GM20431 (cell line): ENCODE results near the gene TESMIN.

ENCODE experiments used
- in situ Hi-C: fragments of 300-500 bp; cut with MseI, MboI; formaldehyde crosslinking; loops from one replicate; pipeline ENCODE4 v1.15.0; 2020; ENCODE audit warnings: low sequenced_read_pairs; ENCODE audit not compliant: unreplicated experiment

The TESMIN gene

DNA sequence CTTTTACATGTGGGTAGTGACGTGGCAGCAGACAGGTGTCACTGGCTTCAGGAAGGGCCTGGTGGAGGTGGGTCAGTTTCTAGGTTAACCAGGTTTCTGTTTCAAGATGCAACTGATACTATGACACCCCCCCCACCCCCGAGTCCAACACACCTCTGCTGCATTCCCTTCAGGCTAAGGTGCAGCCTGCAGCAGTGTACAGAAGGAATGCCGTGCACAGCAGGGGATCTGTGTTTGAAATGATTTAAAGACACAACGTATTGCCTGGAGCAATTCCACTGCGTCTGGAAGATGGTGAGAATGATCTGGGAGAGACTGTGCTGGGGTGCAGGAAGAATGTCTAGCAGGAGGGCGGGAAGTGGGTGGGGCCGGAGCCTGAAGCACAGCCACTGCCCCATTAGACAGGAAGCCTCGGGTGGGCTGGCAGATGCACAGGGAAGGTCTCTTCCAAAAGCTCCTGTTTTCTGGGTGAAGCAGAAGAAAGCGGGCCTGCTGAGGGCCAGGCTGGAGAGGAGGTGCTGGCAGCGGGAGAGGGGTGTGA, 11.9 kb upstream of the TESMIN start:
- in situ Hi-C loops: no loop called here

DNA sequence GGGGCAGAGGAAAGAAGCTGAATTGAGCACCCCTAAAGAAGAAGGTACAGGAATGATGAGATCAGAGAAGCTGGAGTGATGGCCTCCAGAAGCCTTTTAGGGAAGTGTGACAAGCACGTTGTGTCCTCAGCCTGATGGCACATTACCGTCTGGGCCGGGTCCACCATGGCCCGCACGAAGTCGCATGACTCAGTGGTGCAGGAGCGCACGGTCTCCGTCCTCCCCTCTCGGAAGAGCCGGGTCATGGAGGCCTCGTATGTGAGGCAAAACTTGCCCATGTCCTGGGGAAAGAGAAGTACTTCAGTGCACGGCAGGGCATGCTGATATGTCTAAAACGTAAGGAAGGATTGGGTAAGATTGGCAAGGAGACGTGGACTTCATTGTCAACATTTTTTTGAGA, 11.2 kb upstream of the TESMIN start:
- in situ Hi-C loops: no loop called here

DNA sequence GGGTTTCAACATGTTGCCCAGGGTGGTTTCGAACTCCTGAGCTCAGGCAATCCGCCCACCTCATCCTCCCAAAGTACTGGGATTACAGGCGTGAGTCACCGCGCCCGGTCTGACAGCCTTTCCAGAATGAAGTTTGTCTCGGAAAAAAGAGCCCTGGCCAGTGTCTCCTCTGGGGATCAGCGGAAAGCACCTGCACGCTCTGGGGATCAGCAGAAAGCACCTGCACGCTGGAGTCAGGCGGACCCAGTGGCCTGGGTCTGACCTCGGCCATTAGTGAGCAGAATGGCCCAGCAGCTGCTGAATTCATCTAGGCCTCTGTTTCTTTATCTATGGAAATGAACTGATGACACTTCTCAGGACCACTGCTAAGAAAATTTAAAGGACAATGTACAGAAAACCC, 10.5 kb upstream of the TESMIN start:
- in situ Hi-C loops: no loop called here

DNA sequence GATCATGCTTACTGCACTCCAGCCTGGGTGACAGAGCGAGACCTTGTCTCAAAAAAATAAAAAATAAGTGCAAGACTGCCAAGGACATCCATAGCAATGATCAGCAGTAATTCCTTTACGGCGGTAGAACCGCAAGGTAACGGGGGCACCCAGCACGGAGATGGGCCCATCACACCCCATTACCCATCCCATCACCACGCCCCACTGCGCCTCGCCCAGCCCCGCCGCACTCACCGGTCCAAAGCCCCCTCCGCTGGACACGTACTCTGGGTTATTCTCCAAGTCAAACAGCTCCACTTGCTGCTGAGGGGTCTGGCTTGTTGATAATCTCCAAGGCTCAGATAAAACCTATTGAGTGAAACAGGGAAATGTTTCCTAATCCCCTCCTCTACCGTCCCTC, 8.7 kb upstream of the TESMIN start:
- in situ Hi-C loops: no loop called here

DNA sequence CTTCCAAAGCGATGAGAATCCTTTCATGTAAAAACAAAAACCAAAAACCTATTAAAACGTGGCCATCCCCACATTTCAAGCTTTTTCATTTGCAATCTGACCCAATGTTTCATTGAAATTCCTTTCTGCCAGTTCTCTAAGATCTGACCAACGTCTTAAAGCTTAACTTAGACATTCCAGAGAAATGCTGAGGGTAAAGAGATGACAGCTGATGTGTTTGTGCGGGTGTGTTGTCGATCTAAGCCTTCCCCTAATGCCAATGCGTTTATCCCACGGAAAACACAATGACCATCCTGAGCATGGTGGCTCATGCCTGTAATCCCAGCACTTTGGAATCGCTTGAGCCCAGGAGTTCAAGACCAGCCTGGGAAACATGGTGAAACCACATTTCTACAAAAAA, 6.4 kb upstream of the TESMIN start:
- in situ Hi-C loops: no loop called here

DNA sequence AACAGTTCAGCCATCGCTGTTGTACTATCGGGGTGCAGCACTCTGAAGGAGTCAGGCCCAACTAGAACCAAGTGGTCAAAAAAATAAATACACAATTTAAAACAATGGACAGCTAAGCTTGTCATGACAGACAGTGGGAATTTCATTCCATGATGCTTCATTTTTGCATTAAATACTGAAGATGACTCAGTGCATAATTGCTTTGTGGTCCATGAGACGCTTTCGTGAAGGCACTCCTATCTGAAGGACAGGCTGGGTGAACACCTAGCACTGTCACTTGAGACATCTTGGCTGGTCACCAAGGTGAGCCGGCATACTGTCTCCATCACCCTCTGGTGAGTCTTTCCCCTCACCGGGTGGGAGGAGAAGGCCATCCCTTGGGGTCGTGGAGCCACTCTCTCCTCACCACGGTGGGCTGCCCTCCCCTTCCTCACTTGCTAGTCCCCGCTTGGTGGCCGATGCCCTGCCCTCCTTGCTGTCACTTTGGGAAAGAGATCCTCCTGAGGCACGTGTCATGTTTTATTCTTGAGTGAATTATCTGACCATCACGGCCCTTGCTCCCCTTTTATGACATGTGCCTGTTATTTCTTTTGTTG, 4.9 kb upstream of the TESMIN start:
- in situ Hi-C loops: no loop called here

DNA sequence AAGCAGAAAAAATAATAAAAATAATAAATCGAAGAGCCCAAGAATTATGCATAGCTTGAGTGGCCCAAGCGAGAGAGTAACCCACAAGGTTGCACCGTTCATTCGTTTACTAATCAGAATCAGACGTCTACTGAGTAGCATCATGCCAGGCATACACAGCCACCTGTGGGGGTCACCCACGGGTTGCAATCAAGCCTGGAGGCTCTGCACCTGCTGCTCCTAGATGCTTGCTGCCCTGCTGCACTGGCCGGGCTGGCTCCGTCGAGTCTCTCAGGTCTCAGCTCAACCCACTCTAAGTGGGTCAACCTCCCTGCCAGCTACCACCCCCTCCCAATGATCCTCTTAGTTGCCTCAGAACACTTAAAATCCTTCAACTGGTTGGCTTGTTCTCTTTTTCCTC, 2.0 kb upstream of the TESMIN start:
- in situ Hi-C loops: no loop called here

DNA sequence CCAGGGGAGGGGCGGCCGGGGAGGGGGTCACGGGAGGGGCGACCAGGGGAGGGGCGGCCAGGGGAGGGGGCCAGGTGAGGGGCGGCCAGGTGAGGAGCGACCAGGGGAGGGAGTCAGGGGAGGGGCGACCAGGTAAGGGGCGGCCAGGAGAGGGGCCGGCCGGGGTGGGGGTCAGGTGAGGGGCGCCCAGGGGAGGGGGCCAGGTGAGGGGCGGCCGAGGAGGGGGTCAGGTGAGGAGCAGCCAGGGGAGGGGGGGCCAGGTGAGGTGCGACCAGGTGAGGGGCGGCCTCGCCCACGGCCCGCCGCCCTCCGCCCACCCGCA, 355 bp downstream of the TESMIN start:
- in situ Hi-C loops: no loop called here

DNA sequence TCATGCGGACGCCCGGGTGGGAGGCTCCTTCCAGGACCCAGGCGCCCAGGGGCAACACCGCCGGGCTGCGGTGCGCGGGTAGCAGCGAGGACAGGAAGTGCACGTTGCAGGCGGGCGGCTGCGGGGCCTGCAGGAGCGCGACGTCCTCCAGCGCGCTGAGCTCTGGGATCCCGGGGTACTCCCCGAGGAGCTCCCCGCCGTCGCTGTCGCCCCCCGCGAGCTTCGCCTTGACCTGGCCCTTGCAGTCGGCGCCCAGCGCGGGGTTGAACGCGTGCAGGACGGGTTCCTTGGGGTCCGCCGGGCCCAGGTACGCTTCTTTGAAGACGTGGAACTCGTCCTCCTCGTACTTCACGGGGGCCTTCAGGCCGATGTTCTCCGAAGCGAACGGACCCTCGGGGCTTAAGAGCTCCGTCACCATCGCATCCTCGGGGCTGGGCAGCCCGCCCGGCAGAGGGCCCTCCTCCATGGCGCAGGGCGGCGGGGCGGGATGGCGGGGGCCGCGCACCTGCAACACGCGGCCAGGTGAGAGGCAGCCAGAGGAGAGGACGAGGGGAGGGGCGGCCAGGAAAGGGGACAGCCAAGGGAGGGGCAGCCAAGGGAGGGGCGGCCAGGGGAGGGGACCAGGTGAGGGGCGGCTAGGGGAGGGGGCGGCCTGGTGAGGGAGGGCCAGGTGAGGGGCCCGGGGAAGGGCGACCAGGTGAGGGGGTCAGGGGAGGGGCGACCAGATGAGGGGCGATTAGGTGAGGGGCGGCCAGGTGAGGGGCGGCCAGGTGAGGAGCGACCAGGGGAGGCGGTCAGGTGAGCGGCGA, 921 bp downstream of the TESMIN start:
- in situ Hi-C loops: no loop called here

DNA sequence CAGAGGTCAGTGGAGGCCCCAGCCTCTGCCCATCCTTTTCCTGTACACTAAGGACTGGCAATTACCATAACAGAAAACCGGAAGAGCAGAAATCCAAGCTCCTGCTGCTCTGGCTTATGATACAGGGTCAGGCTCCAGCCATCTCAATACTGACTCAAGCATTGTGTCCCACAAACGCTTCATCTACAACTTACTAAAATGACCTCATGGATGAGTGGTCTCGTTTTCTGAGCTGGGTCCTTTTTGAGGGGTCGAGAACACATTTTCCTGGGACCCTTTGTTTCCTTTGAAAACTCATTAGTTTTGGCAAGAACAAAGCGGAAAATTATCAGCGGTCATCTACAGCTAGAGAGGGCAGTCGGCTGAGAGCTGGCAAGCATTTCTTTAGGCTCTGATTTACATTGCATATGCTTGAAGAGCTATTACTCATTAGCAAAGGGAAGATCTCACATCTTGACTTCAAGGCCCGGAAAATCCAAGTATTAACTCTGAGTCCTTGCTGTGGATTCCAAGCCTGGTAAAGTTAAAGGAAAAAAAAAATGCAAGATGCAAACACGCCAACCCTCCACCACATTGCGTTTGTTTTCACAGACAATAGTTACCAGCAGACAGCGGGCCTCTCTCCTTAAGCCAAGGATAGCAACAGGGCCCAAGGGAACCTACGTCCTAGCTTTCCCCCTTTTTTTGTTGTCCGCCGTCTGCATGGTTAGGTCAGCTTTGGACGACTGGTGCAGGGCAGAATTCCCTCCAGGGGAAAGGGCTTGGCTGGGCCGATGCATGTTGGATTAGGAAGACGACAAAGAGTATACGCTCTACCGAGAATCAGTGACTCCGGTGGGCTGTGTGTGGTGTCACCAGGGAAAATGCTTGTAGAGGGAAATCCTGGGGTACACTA, 1.8 kb downstream of the TESMIN start:
- in situ Hi-C loops: no loop called here

DNA sequence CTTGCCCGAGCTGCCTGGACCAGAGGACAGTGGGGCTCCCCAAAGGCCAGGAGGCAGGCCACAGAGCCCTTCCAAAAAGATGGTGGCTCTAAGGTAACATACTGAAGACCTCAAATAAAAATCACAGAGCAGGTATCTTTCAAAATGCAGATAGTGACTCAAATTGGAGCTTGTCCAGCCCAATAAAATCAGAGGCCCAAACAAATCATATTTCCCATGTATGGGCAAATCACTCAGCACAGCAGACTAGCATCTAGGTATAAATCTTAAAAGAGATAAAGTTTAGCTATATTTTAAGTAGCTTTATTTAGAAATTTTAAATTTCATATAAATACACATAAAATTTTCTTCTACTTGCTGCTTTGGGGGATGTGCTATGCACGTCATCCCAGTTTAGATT, 3.3 kb downstream of the TESMIN start:
- in situ Hi-C loops: no loop called here

DNA sequence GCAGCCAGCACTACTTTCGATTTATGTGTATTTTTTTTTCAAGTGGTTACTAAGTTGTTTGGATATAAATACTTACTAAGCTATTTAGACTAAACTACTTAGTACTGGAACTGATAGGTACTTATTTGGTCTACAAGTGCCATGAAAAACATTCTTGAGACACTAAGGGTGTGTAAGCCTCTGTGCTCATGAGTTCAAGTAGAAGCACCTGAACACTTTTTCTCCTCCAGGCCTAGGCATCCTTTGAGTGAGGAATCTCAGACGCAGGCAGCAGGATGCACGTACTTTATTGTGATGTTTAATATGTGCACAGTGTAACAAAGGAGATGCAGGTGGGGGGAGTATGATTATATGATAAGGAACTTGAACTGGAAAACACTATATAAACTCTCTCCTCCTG, 7.8 kb downstream of the TESMIN start:
- in situ Hi-C loops: no loop called here

DNA sequence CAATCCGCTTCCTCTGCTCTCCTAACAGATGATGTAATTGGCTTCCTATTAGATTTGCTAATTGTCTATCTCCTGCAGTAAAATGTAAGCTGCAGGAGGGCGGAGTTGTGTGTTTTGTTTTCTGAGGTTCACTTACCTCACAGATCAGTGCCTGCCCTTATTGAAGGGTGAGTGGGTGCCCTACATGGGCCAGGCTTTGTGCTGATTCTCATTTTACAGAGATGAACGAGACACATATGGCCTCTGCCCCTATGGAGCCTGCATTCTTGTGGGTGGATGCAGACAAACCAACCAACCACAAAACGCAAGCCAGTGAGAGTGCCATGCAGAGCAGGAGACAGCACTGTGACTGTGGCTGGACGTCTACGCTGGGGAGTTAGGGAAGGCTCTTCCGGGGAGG, 9.9 kb downstream of the TESMIN start:
- in situ Hi-C loops: no loop called here

DNA sequence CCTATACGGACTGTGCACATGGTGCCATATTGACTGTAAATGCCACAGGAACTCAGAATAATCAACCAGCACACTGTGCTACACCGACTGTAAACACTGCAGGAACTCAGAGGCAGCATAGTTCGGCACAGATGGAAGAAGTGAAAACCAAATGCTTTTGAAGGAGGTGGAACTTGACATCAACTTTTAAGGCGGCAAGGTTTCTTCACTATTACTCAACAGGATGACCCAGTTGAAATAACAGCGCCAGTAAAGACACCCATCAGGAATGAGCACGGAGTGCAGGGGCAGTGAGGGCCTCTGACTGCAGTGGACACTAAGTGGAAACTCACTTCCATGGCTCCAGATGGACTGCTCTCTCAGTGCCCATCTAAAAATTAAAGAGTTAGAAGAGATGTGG, 15.7 kb downstream of the TESMIN start:
- in situ Hi-C loops: no loop called here

DNA sequence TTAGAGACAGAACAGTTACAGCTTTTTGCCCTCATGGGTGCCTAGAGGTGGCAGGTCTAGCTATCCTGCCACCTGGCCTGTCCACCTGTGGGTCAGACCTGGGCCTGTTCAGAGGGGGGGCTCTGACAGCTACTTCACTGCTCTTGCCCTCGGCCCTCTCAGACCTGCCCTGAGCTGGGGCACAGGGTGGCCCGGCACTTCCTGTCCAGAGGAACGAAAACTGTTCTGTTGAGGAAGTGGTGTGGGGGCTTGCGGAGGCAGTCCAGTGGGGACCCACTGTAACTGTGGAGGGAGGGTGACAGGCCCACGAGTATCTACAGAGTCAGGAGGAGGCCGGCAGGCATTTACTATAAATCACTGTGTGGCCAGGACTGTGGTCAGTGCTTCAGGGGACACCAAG, 16.2 kb downstream of the TESMIN start:
- in situ Hi-C loops: no loop called here

DNA sequence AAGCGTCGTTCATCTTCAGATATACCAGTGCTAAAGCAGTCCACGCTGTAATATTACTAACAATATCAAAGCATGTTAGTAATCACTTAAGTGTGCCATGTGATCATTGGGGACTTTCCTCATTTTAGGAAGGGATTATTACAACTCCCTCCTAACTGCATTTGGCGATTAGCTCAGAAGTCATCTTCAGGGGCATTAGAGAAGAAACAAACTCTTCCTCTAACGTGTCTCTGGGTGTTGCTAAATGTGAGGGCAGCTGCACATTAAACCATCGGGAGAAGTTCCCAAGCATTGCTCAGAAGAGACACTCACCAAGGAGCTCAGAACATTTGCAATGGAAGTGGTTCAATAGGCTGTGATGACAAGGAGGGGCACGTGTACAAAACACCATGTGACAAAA, 17.2 kb downstream of the TESMIN start:
- in situ Hi-C loops: no loop called here

DNA sequence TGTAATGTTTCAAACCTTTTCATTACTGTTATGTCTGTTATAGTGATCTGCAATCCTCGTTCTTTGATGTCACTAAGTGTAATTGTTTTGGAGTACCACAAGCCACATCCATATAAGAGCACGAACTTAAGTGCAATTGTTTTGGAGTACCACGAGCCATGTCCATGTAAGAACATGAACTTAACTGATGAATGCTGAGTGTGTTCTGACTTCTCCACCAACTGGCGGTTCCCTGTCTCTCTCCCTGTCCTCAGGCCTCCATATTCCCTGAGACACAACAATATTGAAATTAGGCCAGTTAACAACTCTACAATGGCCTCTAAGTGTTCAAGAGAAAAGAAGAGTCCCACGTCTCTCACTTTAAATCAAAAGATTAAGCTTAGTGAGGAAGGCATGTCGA, 23.5 kb downstream of the TESMIN start:
- in situ Hi-C loops: no loop called here

DNA sequence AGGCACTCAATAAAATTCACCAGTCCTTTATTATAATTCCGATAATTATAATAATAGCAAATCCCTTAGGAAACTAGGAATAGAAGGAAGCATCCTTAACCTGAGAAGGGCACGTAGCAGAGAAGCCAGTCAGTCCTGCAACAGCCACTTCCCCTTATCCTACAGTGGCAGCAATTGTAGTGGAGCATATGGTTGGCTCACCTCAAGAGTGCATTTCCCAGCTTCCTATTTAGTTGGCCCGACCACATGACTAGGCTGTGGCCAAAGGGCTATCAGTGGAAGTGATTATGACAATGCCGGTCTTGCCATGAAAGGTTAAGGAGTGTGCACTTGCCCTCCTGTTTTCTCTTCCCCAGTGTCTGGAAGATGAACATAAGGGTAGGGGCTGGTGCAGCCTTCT, 27.0 kb downstream of the TESMIN start:
- in situ Hi-C loops: no loop called here

DNA sequence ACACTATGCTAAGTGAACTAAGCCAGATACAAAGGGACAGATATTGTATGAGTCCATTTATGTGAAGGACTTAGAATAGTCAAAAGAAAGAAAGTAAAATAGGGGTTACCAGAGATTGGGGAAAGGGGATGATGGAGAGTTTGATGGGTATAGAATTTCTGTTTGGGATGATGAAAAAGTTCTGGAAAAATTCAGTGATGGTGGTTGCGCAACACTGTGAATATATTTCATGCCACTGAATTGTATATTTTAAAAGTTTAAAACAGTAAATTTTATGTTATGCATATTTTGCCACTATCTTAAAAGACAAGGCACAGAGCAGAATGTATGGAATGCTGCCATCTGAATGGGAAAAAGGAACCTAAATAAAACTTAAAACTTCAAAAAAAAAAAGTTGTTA, 29.2 kb downstream of the TESMIN start:
- in situ Hi-C loops: no loop called here

DNA sequence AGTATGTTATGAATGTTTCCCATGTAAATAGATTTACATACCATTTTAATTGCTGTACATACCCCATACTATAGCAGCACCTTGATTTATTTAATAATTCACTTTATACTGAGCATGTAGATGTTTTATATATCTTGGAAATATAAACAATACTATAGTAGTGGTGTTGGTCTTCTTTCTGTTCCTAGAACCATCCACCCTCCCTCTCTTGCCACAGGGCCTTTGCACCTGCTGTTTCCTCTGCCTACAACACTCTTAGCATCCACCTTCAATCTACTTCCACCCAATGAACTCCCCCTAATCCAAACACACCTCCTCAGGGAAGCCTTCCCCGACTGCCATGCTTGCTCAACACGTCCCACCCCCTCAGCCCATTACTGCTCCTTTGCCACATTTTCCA, 30.2 kb downstream of the TESMIN start:
- in situ Hi-C loops: no loop called here
